Neuron (in vitro differentiated cells): Measurements from ENCODE around the gene XPR1.

Source experiments
- H2AFZ ChIP-seq: one replicate; pipeline ENCODE4 v1.6.1; 2013; ENCODE audit warnings: low read depth, mild to moderate bottlenecking, inconsistent platforms, low read length, moderate library complexity
- H3K27me3 ChIP-seq: one replicate; pipeline ENCODE4 v1.6.1; 2013; ENCODE audit warnings: low read length; ENCODE audit not compliant: insufficient read depth
- H3K36me3 ChIP-seq: one replicate; pipeline ENCODE4 v1.6.1; 2013; ENCODE audit warnings: low read length; ENCODE audit not compliant: insufficient read depth
- H3K4me1 ChIP-seq: one replicate; pipeline ENCODE4 v1.6.1; 2013; ENCODE audit warnings: low read length; ENCODE audit not compliant: insufficient read depth
- H3K4me3 ChIP-seq: 2 replicates; pipeline ENCODE4 v1.5.1; 2013; ENCODE audit warnings: mild to moderate bottlenecking, low read length, moderate library complexity
- H3K9me3 ChIP-seq: one replicate; pipeline ENCODE4 v1.6.1; 2013; ENCODE audit warnings: low read length

Gene XPR1

DNA sequence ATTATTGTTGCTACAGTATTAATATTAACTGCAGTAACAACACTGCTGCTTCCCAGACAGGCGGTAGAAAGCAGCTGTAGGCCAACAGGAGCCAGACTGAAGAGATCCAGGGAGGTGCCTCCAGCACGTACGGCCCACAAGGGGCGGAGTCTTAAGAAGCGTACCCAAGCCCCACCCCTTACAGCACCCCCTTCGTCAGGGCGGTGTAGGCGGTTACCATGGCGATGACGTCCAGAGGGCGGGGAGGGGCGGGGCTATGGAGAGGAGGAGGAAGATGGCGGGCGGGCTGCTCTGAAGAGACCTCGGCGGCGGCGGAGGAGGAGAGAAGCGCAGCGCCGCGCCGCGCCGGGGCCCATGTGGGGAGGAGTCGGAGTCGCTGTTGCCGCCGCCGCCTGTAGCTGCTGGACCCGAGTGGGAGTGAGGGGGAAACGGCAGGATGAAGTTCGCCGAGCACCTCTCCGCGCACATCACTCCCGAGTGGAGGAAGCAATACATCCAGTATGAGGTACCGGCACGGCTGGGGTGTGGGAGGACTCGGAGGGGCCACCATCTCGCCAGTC is at the start of gene XPR1:
XPR1 (plus strand) TSS at position 257 of the 560 bp plus-strand sequence; CDS start at position 437, 180 bp downstream.
- Histone ChIP-seq H3K4me3 (peak within 1 kb of the TSS; percentile 94), H3K4me1 (peaks cover 31% of the 10 kb centered on the region), H3K9me3 (no peaks in the 10 kb centered on the region), H3K36me3 (no peaks in the 10 kb centered on the region), H3K27me3 (no peaks in the 10 kb centered on the region), H2AFZ (peak within 1 kb of the TSS; percentile 80)

DNA sequence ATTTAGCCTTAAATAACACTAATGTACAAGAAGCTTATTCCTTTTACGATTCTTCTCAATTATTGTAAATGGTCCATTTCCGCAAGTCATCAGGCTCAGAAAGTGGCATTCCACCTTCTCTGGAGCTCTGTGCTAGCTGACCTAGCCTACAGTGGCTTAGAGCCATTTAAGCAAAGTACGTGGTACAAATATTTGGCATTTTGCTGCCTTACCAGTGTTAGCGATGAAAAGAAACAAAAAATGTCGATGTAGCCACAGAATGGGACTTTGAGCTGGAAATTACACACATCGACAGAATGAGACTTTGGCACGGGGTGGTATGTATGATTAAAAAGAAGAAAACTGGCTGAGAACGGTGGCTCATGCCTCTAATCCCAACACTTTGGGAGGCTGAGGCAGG is 47.0 kb upstream of the XPR1 start:
- Histone ChIP-seq H3K36me3 (no peaks in the 10 kb centered on the region), H3K4me1 (peaks cover 20% of the 10 kb centered on the region), H2AFZ (no peak overlapping the region), H3K9me3 (no peaks in the 10 kb centered on the region), H3K27me3 (no peaks in the 10 kb centered on the region), H3K4me3 (no peak overlapping the region)

DNA sequence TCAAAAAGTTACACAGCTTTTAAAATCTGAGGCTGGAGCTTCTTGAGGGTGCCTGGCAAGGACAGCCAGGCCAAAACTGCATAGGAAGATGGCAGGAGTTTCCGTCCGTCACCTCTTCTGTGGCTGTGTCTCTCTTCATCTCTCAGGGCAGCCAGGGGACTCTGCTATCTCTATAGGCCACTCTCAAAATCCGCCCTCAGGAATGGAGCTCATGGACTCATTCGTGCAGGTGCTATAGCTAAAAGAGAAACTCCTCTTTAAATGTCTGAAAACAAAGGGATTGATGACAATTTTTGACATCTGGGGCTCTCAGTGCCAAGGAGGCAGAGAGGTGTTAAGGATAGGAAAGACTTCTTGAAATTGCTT is 45.8 kb upstream of the XPR1 start:
- H3K9me3 ChIP-seq, result no peaks in the 10 kb centered on the region
- H3K36me3 ChIP-seq, result no peaks in the 10 kb centered on the region
- H3K4me1 ChIP-seq, result peaks cover 9% of the 10 kb centered on the region
- H3K27me3 ChIP-seq, result no peaks in the 10 kb centered on the region
- H2AFZ ChIP-seq, result no peak overlapping the region
- no peak overlapping the region for H3K4me3 ChIP-seq

DNA sequence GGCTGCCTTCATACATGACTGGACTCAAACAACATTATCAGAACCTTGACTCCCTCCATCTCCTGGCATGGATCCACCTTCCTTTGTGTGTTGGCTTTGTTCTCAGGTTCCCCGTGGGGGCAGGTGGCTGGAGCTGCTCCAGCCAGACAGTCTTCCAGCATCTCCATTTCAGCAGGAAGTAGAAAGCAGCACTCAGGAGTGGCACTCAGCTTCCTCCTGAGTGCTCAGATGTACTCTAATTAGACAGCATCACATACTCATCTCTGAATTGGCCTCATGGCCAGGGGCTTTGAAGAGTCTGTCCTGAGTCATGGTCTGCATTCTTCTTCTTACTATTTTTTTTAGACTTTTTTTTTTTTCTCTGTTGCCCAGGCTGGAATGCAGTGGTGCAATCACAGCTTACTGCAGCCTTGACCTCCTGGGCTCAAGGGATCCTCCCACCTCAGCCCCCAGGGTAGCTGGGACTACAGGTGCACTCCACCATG is 45.1 kb upstream of the XPR1 start:
- Histone ChIP-seq H2AFZ (no peak overlapping the region), H3K27me3 (no peaks in the 10 kb centered on the region), H3K4me1 (peaks cover 4% of the 10 kb centered on the region), H3K4me3 (no peak overlapping the region), H3K9me3 (no peaks in the 10 kb centered on the region), H3K36me3 (no peaks in the 10 kb centered on the region)

DNA sequence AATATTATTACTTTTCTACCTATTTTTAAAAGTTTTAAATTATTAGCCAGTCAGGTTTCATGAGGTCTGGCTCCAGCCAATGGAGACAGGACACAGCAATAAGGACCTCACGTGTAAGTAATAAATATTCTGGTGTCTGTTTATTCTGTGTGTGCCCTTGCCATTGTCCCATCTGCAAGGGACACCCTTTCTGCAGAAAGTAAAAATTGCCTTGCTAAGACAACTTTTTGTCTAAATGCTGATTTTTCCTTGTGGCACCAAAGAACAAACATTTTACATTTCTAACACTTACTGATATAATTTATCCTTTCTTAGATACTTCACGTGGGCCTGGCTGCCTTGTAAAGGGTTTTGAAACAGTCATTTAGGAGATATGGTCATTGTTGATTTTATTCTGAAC is 43.7 kb upstream of the XPR1 start:
- no peaks in the 10 kb centered on the region for H3K27me3 ChIP-seq
- H2AFZ ChIP-seq, result no peak overlapping the region
- H3K9me3 ChIP-seq, result no peaks in the 10 kb centered on the region
- peaks cover 8% of the 10 kb centered on the region for H3K4me1 ChIP-seq
- H3K36me3 ChIP-seq, result no peaks in the 10 kb centered on the region
- H3K4me3 ChIP-seq, result no peak overlapping the region

DNA sequence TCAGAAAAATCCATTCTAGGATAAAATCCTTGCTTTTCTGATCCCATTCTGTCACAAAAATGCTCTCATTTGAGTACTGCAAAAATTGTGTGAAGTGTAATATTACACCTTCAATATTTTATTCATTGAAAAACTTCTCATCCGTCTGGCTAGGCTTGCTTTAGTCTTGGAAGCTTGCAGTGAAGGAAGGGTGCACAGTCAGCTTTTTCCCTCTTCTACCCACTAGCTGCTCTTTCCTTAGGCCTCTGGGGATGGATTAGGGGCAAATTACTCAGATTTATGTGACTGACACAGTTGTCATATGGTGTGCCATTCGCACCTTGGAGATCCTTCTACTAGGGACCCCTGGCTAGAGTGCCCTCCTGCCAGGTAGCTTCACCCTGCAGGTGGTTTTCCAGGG is 40.9 kb upstream of the XPR1 start:
- Histone ChIP-seq H3K4me1 (peaks cover 25% of the 10 kb centered on the region), H3K9me3 (no peaks in the 10 kb centered on the region), H3K27me3 (no peaks in the 10 kb centered on the region), H2AFZ (no peak overlapping the region), H3K4me3 (no peak overlapping the region), H3K36me3 (no peaks in the 10 kb centered on the region)

DNA sequence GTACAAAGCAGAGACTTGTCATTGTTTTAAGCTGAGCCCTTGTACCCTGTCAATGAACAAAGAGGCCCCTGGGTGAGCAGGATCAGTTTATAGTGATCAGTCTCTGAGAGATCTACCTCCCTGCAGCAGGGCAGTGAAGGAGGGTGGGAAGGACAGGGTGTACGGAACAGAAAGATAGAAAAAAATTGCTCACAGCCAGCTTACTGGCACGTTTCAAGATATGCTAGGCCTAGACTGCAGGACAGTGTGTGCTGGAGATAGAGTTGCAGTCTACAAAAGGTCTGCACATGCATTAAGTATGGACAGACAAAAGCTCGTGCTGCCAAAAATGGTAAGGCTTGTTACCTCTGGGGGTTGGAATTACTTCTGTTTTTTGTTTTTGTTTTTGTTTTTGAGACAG is 38.4 kb upstream of the XPR1 start:
- Histone ChIP-seq H2AFZ (peak overlapping the region; percentile 6), H3K4me1 (peaks cover 25% of the 10 kb centered on the region), H3K36me3 (no peaks in the 10 kb centered on the region), H3K27me3 (no peaks in the 10 kb centered on the region), H3K4me3 (no peak overlapping the region), H3K9me3 (no peaks in the 10 kb centered on the region)

DNA sequence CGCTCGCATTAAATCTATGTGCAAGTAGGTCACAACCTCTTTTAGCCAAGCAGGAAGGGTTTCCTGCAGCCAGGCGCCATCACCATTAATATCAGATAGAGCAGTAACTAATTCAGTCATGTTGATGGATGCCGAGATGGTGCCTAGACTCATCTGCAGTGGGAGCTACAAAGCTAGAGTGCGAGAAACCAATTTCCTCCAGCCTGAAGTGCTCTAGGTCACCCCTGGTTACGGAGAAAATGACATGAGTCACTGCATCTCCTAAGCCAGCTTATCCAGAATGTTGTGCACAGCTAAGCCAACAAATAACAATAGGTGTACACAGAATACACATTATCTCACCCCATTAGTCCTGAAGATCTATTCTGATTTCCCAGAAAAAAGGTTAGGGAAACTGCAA is 37.1 kb upstream of the XPR1 start:
- Histone ChIP-seq H3K36me3 (no peaks in the 10 kb centered on the region), H2AFZ (peak overlapping the region; percentile 57), H3K4me3 (no peak overlapping the region), H3K9me3 (no peaks in the 10 kb centered on the region), H3K27me3 (no peaks in the 10 kb centered on the region), H3K4me1 (peaks cover 25% of the 10 kb centered on the region)

DNA sequence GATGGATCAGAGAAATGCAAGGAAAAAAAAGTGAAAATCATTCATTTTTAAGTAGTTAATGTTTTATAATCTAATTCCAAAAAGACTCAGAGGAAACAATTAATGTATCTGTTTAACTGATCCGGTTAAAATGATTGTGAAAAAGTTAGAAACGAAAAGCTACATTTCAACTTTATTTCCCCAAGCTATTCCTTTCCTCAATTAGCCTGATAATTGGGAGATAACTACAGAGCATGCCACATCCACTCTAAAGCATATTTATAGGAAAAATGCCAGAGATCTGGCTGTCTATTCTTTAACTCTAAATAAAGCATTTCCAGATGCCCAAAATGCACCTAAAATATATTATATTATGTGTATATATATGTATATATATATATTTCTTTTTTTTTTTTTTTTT is 35.9 kb upstream of the XPR1 start:
- Histone ChIP-seq H3K36me3 (no peaks in the 10 kb centered on the region), H2AFZ (no peak overlapping the region), H3K4me3 (no peak overlapping the region), H3K27me3 (no peaks in the 10 kb centered on the region), H3K4me1 (peaks cover 25% of the 10 kb centered on the region), H3K9me3 (no peaks in the 10 kb centered on the region)

DNA sequence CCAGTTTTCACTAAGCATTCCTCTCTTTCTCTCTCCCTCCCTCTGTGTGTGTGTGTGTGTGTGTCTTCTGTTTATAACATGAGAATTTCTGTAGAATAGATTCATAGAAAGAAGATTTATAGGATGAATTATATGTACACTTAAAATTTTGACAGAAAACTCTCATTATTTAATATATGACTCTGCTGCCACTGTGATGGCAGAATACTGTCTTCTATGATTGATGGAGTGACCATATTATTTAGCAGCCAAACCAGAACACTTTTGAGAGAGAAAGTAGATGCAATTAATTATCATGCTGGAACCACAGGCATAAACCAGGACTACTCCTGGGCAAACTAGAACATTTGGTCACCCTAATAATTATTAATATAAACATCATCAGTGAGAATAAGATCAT is 34.3 kb upstream of the XPR1 start:
- Histone ChIP-seq H3K9me3 (no peaks in the 10 kb centered on the region), H3K4me1 (peaks cover 25% of the 10 kb centered on the region), H3K4me3 (no peak overlapping the region), H2AFZ (no peak overlapping the region), H3K36me3 (no peaks in the 10 kb centered on the region), H3K27me3 (no peaks in the 10 kb centered on the region)

DNA sequence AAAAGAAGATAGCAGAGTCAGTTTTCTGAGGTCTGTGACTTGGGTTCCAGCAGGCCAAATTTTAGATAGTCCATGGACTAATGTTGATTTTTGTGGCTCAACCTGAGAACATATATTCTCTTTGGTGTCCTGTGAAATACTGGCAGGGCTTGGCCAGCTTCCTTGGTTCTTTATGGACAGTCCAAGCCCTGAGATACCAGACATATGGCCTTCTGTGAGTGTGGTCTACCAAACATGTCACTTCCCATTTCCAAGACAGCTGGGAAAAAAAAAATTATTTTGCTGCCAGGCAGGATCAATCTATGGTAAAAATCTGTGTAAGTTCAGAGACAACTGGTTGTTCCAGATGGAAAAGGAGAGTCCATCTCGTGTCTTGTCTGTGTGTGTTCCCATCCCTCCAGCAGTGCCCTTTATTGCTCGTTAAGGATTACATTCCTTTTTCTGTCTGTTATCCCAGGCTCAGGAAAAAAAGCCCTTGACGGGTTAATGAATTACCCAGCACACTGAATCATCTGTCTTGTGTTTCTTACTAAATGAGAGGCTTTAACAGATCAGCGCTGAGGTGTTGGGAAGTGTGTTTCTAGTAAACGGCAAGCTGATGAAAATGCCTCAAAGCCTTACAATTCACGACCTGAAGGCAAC is 33.4 kb upstream of the XPR1 start:
- no peaks in the 10 kb centered on the region for H3K36me3 ChIP-seq
- no peaks in the 10 kb centered on the region for H3K27me3 ChIP-seq
- H3K4me1 ChIP-seq, result peaks cover 17% of the 10 kb centered on the region
- H3K9me3 ChIP-seq, result no peaks in the 10 kb centered on the region
- no peak overlapping the region for H2AFZ ChIP-seq
- no peak overlapping the region for H3K4me3 ChIP-seq

DNA sequence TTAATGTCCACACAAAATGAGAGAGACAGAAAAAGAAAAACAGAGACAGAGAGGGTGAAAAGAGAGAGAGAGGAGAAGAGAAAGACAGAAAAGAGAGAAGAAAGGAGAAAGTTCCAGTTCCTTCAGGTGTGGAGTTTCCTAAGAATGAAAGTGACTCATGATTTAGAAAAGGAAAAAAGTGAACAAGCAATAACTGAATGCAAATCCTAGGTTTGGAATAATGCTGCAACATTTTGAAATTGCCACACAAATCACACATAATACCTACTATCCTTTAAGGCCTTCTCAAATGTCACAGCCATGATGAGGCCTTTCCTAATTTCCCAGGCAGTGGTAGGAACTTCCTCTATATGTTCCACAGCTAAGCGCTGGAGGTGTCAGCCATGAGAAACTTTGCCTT is 31.5 kb upstream of the XPR1 start:
- Histone ChIP-seq H3K9me3 (no peaks in the 10 kb centered on the region), H3K36me3 (no peaks in the 10 kb centered on the region), H3K4me3 (no peak overlapping the region), H3K27me3 (no peaks in the 10 kb centered on the region), H3K4me1 (peaks cover 2% of the 10 kb centered on the region), H2AFZ (no peak overlapping the region)

DNA sequence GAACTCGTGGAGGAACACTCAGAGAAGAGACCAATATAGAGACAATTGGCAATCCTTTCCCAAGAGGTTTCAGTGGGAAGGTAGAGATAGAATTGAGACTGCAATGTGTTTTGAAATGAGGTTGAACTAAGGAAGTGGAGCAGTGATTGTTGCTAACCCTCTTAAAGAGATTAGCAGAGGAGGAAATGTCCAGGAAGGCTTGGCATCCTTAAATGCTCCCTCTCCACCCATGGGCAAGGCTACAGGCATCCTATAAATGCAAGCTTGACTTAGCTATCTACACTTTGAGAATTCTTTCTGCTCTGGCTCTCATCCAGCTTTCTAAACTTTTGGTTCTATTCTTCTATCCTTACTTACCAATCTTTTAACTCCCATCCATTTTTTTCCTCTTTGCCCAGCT is 30.3 kb upstream of the XPR1 start:
- Histone ChIP-seq H3K4me1 (peaks cover 8% of the 10 kb centered on the region), H2AFZ (no peak overlapping the region), H3K36me3 (no peaks in the 10 kb centered on the region), H3K4me3 (no peak overlapping the region), H3K27me3 (no peaks in the 10 kb centered on the region), H3K9me3 (no peaks in the 10 kb centered on the region)
